Neural progenitor cell (in vitro differentiated cells): Measurements from ENCODE around the gene CDH12. TPM values are rescaled to one million over a fixed set of nuclear protein-coding genes. Genes with fewer than 3 reads are reported as not detected.

Experiments used
- DNase-seq: peaks from one replicate; pipeline ENCODE4 v3.0.0-alpha.2; 2016; ENCODE audit warnings: low spot score
- H2AFZ ChIP-seq: fragments of 200-600 bp; sonication (generic); replicated peaks from 2 replicates; pipeline ENCODE4 v1.6.1; 2016; ENCODE audit warnings: antibody characterized with exemption
- H3F3A ChIP-seq: fragments of 200-600 bp; sonication (generic); 2 replicates; pipeline ENCODE4 v1.6.1; 2016; ENCODE audit warnings: antibody characterized with exemption, low read depth
- H3K27ac ChIP-seq: fragments of 200-600 bp; sonication (generic); 2 replicates; pipeline ENCODE4 v1.5.1; 2016; ENCODE audit warnings: mild to moderate bottlenecking
- H3K27me3 ChIP-seq: fragments of 200-600 bp; sonication (generic); 2 replicates; pipeline ENCODE4 v1.6.1; 2016; ENCODE audit warnings: mild to moderate bottlenecking, moderate library complexity
- H3K36me3 ChIP-seq: fragments of 200-600 bp; sonication (generic); 2 replicates; pipeline ENCODE4 v1.5.1; 2016
- H3K4me1 ChIP-seq: fragments of 200-600 bp; sonication (generic); 2 replicates; pipeline ENCODE4 v1.6.1; 2016; ENCODE audit warnings: mixed run types
- H3K4me2 ChIP-seq: fragments of 200-600 bp; sonication (generic); 2 replicates; pipeline ENCODE4 v1.6.1; 2016
- H3K4me3 ChIP-seq: fragments of 200-600 bp; sonication (generic); 2 replicates; pipeline ENCODE4 v1.5.1; 2016
- H3K79me2 ChIP-seq: fragments of 200-600 bp; sonication (generic); 2 replicates; pipeline ENCODE4 v1.6.1; 2016; ENCODE audit warnings: low read depth
- H3K9ac ChIP-seq: fragments of 200-600 bp; sonication (generic); 2 replicates; pipeline ENCODE4 v1.6.1; 2016
- H3K9me3 ChIP-seq: fragments of 200-600 bp; sonication (generic); 2 replicates; pipeline ENCODE4 v1.5.1; 2016; ENCODE audit warnings: low read depth
- H4K20me1 ChIP-seq: fragments of 200-600 bp; sonication (generic); 2 replicates; pipeline ENCODE4 v1.6.1; 2016; ENCODE audit warnings: low read depth
- H3K27ac Mint-ChIP-seq: 3 replicates; pipeline ENCODE4 v1.8.0; 2021; ENCODE audit warnings: mixed read lengths
- H3K27me3 Mint-ChIP-seq: 2 replicates; pipeline ENCODE4 v1.8.0; 2022; ENCODE audit warnings: low read depth, mild to moderate bottlenecking, inconsistent platforms, moderate library complexity, mixed read lengths; ENCODE audit not compliant: insufficient read depth
- H3K36me3 Mint-ChIP-seq: 3 replicates; pipeline ENCODE4 v1.8.0; 2021; ENCODE audit warnings: mixed read lengths
- H3K4me1 Mint-ChIP-seq: 3 replicates; pipeline ENCODE4 v1.8.0; 2021; ENCODE audit warnings: mixed read lengths
- H3K4me3 Mint-ChIP-seq: 3 replicates; pipeline ENCODE4 v1.8.0; 2021; ENCODE audit warnings: mild to moderate bottlenecking, moderate library complexity, mixed read lengths
- H3K9me3 Mint-ChIP-seq: 3 replicates; pipeline ENCODE4 v1.8.0; 2020; ENCODE audit warnings: mixed read lengths
- EZH2 ChIP-seq: fragments of 200-600 bp; sonication (generic); IDR thresholded peaks from 2 replicates; pipeline ENCODE4 v1.6.1; 2017; ENCODE audit warnings: antibody characterized with exemption, mild to moderate bottlenecking, moderate library complexity
- EZH2phosphoT487 ChIP-seq: fragments of 200-600 bp; sonication (generic); IDR thresholded peaks from 2 replicates; pipeline ENCODE4 v1.6.1; 2017; ENCODE audit warnings: antibody characterized with exemption
- total RNA-seq: library from RNA; depleted of rRNA; stranded (reverse); fragments of >200 nt; gene quantifications from 2 replicates; pipeline ENCODE4 v1.2.3, GENCODE V29; 2015; ENCODE audit warnings: low replicate concordance
- TF ChIP-seq, protein P1 (sequence below): fragments of 200-600 bp; sonication (generic); IDR thresholded peaks from 2 replicates; pipeline ENCODE4 v1.5.1; 2017; ENCODE audit warnings: antibody characterized with exemption, mild to moderate bottlenecking

Gene CDH12
- total RNA-seq, 1 donor from 2014 or later = not detected

DNA sequence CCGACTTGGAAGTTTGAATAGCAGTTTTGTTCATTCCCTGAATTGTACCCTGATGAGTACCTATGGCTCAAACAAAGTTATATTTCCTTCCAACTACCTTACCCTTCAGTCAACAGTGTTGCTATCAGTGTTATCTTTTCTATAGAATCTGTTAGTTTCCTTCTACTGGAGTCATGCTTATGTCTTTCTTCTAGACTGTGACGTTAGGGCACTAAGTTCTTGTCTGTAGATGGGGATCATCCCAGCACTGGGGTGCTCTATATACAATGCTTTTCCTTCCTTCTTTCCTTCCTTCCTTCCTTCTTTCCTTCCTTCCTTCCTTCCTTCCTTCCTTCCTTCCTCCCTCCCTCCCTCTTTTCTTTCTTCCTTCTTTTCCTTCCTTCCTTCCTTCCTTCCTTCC lies 973.0 kb downstream of the CDH12 start:
- DNase-seq = no peak
- no peaks in the 10 kb centered on the region for H3K9me3 ChIP-seq
- no peak overlapping the region for H3K27ac ChIP-seq
- no peak overlapping the region for H2AFZ ChIP-seq
- no peaks in the 10 kb centered on the region for H3K79me2 ChIP-seq
- H3K27me3 Mint-ChIP-seq = peaks cover 2% of the 10 kb centered on the region
- H3K4me3 Mint-ChIP-seq = no peak overlapping the region
- H3K27me3 ChIP-seq = no peaks in the 10 kb centered on the region
- H3K36me3 Mint-ChIP-seq = no peaks in the 10 kb centered on the region
- no peak overlapping the region for H3K27ac Mint-ChIP-seq
- no peaks in the 10 kb centered on the region for H3K4me1 Mint-ChIP-seq
- no peaks in the 10 kb centered on the region for H3K36me3 ChIP-seq
- no peaks in the 10 kb centered on the region for H3K4me1 ChIP-seq
- H3K4me3 ChIP-seq = no peak overlapping the region
- H3K9me3 Mint-ChIP-seq = no peaks in the 10 kb centered on the region
- no peaks in the 10 kb centered on the region for H4K20me1 ChIP-seq
- no peaks in the 10 kb centered on the region for H3F3A ChIP-seq
- H3K4me2 ChIP-seq = no peak overlapping the region
- TF ChIP-seq, protein P1, sequence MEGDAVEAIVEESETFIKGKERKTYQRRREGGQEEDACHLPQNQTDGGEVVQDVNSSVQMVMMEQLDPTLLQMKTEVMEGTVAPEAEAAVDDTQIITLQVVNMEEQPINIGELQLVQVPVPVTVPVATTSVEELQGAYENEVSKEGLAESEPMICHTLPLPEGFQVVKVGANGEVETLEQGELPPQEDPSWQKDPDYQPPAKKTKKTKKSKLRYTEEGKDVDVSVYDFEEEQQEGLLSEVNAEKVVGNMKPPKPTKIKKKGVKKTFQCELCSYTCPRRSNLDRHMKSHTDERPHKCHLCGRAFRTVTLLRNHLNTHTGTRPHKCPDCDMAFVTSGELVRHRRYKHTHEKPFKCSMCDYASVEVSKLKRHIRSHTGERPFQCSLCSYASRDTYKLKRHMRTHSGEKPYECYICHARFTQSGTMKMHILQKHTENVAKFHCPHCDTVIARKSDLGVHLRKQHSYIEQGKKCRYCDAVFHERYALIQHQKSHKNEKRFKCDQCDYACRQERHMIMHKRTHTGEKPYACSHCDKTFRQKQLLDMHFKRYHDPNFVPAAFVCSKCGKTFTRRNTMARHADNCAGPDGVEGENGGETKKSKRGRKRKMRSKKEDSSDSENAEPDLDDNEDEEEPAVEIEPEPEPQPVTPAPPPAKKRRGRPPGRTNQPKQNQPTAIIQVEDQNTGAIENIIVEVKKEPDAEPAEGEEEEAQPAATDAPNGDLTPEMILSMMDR = no peak
- TF ChIP-seq EZH2phosphoT487 = no peak
- no peak for TF ChIP-seq EZH2
- H3K9ac ChIP-seq = no peak overlapping the region

DNA sequence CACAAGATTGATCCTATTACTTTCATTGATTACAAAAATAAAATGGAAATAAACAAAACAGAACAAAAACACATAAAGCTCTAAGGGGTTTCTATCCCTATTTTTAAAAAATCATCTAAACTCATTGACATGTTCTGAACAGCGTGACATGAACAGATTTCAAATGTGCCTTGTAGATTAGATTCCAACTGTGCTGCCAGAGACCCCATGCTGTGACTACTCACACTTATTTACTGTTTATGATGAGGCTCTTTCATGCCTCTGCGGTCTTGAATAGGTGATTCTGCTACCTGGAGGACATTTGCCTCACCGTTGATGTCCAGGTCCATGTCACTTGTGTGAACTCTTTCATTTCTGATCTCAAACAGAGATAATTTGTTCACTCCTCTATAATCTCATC lies 990.2 kb downstream of the CDH12 start:
- H3K9ac ChIP-seq = no peak overlapping the region
- no peak overlapping the region for H3K4me3 Mint-ChIP-seq
- H3K27me3 ChIP-seq = no peaks in the 10 kb centered on the region
- H3K9me3 Mint-ChIP-seq = no peaks in the 10 kb centered on the region
- no peak overlapping the region for H2AFZ ChIP-seq
- no peaks in the 10 kb centered on the region for H3K27me3 Mint-ChIP-seq
- H3K4me1 Mint-ChIP-seq = peaks cover 9% of the 10 kb centered on the region
- H3K36me3 Mint-ChIP-seq = no peaks in the 10 kb centered on the region
- DNase-seq = no peak
- no peak overlapping the region for H3K27ac ChIP-seq
- H3K9me3 ChIP-seq = no peaks in the 10 kb centered on the region
- no peaks in the 10 kb centered on the region for H3K4me1 ChIP-seq
- no peak overlapping the region for H3K4me3 ChIP-seq
- no peaks in the 10 kb centered on the region for H3K36me3 ChIP-seq
- H3F3A ChIP-seq = no peaks in the 10 kb centered on the region
- no peak overlapping the region for H3K27ac Mint-ChIP-seq
- no peak overlapping the region for H3K4me2 ChIP-seq
- H3K79me2 ChIP-seq = no peaks in the 10 kb centered on the region
- no peaks in the 10 kb centered on the region for H4K20me1 ChIP-seq
- no peak for TF ChIP-seq EZH2phosphoT487

DNA sequence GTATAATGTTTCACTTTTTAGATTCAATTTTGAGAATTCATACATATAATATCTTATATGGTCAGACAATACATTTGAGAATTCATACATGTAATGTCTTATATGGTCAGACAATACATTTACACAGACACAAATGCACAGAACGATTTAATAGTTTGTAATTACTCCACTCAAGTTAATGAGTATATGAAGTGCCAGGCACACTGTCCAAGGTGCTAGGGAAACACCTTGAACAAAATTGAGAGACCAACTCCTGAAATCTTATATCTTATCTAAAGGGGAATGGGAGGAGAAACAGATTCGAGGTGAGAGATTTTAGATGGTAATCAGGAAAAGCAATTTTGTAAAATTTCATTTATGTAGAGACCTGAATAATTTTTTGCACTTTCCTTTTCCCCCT lies 994.7 kb downstream of the CDH12 start:
- no peaks in the 10 kb centered on the region for H3F3A ChIP-seq
- H3K4me2 ChIP-seq = no peak overlapping the region
- H3K9ac ChIP-seq = no peak overlapping the region
- DNase-seq = no peak
- no peak overlapping the region for H3K4me3 ChIP-seq
- Mint-ChIP-seq H3K4me3 (no peak overlapping the region), H3K27ac (no peak overlapping the region), H3K36me3 (no peaks in the 10 kb centered on the region), H3K9me3 (no peaks in the 10 kb centered on the region), H3K4me1 (peaks cover 8% of the 10 kb centered on the region), H3K27me3 (no peaks in the 10 kb centered on the region)
- H3K36me3 ChIP-seq = no peaks in the 10 kb centered on the region
- H3K27me3 ChIP-seq = no peaks in the 10 kb centered on the region
- no peaks in the 10 kb centered on the region for H4K20me1 ChIP-seq
- no peak overlapping the region for H3K27ac ChIP-seq
- no peaks in the 10 kb centered on the region for H3K79me2 ChIP-seq
- no peak overlapping the region for H2AFZ ChIP-seq
- no peaks in the 10 kb centered on the region for H3K9me3 ChIP-seq
- TF ChIP-seq EZH2phosphoT487 (no peak), EZH2 (no peak)
- TF ChIP-seq, protein P1 = no peak
- no peaks in the 10 kb centered on the region for H3K4me1 ChIP-seq

DNA sequence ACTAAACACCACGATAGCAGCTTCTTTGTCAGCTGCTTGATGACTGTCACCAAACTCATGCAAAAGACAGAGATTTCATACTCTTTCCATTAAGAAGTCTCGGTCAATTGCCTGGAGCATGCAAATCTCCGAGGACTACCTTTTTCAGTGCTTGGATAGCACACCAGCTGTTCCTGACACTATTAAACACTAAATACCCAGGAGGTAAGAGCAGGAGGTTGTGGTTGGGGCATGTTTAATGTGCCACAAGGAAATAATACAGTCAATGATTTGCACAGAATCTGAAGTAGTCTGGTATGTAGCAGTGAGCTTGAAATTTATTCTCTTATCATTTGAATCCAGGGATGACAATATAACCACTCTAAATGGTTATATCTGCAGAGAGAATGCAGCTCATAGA lies 996.2 kb downstream of the CDH12 start:
- no peaks in the 10 kb centered on the region for H3K9me3 ChIP-seq
- Mint-ChIP-seq H3K27me3 (no peaks in the 10 kb centered on the region), H3K4me1 (no peaks in the 10 kb centered on the region), H3K27ac (no peak overlapping the region), H3K4me3 (no peak overlapping the region), H3K36me3 (no peaks in the 10 kb centered on the region), H3K9me3 (no peaks in the 10 kb centered on the region)
- H3K4me2 ChIP-seq = no peak overlapping the region
- no peak overlapping the region for H3K4me3 ChIP-seq
- H3F3A ChIP-seq = no peaks in the 10 kb centered on the region
- no peaks in the 10 kb centered on the region for H3K27me3 ChIP-seq
- TF ChIP-seq, protein P1 = no peak
- TF ChIP-seq EZH2 = no peak
- DNase-seq = no peak
- no peak overlapping the region for H3K9ac ChIP-seq
- no peaks in the 10 kb centered on the region for H4K20me1 ChIP-seq
- no peaks in the 10 kb centered on the region for H3K4me1 ChIP-seq
- no peak overlapping the region for H3K27ac ChIP-seq
- no peaks in the 10 kb centered on the region for H3K79me2 ChIP-seq
- H2AFZ ChIP-seq = no peak overlapping the region
- H3K36me3 ChIP-seq = no peaks in the 10 kb centered on the region
